K562 (cell line): ENCODE results near the gene VKORC1. TPM values are rescaled to one million over a fixed set of nuclear protein-coding genes. Genes with fewer than 3 reads are reported as not detected.
A peak's percentile ranks its signal among the peaks of the same experiment; 100 is the strongest.

Experiments
- CBX1 ChIP-seq: sonication (generic); IDR thresholded peaks from 2 replicates; pipeline ENCODE4 v1.6.1; 2016; ENCODE audit warnings: antibody characterized with exemption, low read depth, mild to moderate bottlenecking
- CREB3L1 ChIP-seq: fragments of 450-650 bp; IDR thresholded peaks from 2 replicates; pipeline ENCODE4 v1.6.1; 2014; ENCODE audit warnings: low read depth, mild to moderate bottlenecking, moderate library complexity, borderline replicate concordance
- FOXJ3 ChIP-seq: sonication (generic); formaldehyde crosslinking; IDR thresholded peaks from 2 replicates; pipeline ENCODE4 v1.4.0; 2020; ENCODE audit warnings: mild to moderate bottlenecking, missing genetic modification reagents
- HDAC2 ChIP-seq: fragments of 450-650 bp; IDR thresholded peaks from 2 replicates; pipeline ENCODE4 v1.6.1; 2016; ENCODE audit warnings: mild to moderate bottlenecking
- HMG20A ChIP-seq: fragments of 450-650 bp; formaldehyde crosslinking; conservative IDR thresholded peaks from 2 replicates; pipeline ENCODE4 v1.4.0; 2020; ENCODE audit warnings: mild to moderate bottlenecking, mixed read lengths
- ID3 ChIP-seq, 2 experiments: fragments of 250-450 bp in 1 of 2; fragments of 450-650 bp in 1 of 2; sonication (Bioruptor Pico) in 1 of 2; IDR thresholded peaks; 2 replicates each; pipeline versions ENCODE4 v1.6.1 to v1.8.0; 2016 to 2021; ENCODE audit warnings: mild to moderate bottlenecking in 2 of 2, moderate library complexity in 2 of 2, missing compliant biosample characterization in 1 of 2, missing genetic modification characterization in 1 of 2
- PBX2 ChIP-seq, 2 experiments: IDR thresholded peaks in 1 of 2; conservative IDR thresholded peaks in 1 of 2; 2 replicates each; pipeline ENCODE4 v1.6.1; 2016; ENCODE audit warnings: low read depth in 2 of 2, mild to moderate bottlenecking in 1 of 2, missing compliant biosample characterization in 1 of 2, missing genetic modification characterization in 1 of 2, moderate library complexity in 1 of 2
- SAFB2 ChIP-seq: fragments of 200-400 bp; formaldehyde crosslinking; IDR thresholded peaks from 2 replicates; pipeline ENCODE4 v1.6.1; 2018; ENCODE audit warnings: borderline replicate concordance, low read length, low read depth, moderate library complexity; ENCODE audit not compliant: severe bottlenecking
- SP1 ChIP-seq: sonication (generic); formaldehyde crosslinking; IDR thresholded peaks from 2 replicates; pipeline ENCODE4 v1.8.1; 2022; ENCODE audit warnings: mild to moderate bottlenecking, missing genetic modification reagents
- STAT5B ChIP-seq: fragments of 250-450 bp; sonication (Bioruptor Pico); IDR thresholded peaks from 2 replicates; pipeline ENCODE4 v1.8.0; 2021; ENCODE audit warnings: mild to moderate bottlenecking, inconsistent platforms
- XRCC3 ChIP-seq: fragments of 450-650 bp; IDR thresholded peaks from 2 replicates; pipeline ENCODE4 v1.6.1; 2017; ENCODE audit warnings: mild to moderate bottlenecking, moderate library complexity
- ZNF280A ChIP-seq: fragments of 450-650 bp; IDR thresholded peaks from 2 replicates; pipeline ENCODE4 v1.6.1; 2018; ENCODE audit warnings: mild to moderate bottlenecking, low read depth; ENCODE audit not compliant: partially characterized antibody
- ZNF324 ChIP-seq: fragments of 250-450 bp; sonication (Bioruptor Pico); IDR thresholded peaks from 2 replicates; pipeline ENCODE4 v1.4.0; 2020; ENCODE audit warnings: mild to moderate bottlenecking
- ZNF699 ChIP-seq: fragments of 250-450 bp; sonication (Bioruptor Pico); IDR thresholded peaks from 2 replicates; pipeline ENCODE4 v1.8.0; 2021; ENCODE audit warnings: mild to moderate bottlenecking, moderate library complexity; ENCODE audit not compliant: insufficient replicate concordance
- polyA plus RNA-seq, 8 experiments: library from polyadenylated mRNA; depleted of rRNA in 4 of 8; stranded (reverse) in 5 of 8; unstranded in 3 of 8; fragments of >200 nt; fragmentation: Nextera tagmentation in 2 of 8; fragmentation: Illumina TruSeq in 1 of 8; extraction: Ambion mirVana in 2 of 8; extraction: Trizol in 1 of 8; gene quantifications; 2 replicates each; pipeline versions ENCODE4 v1.2.1 to v1.2.3, GENCODE V29; 2011 to 2014; ENCODE audit warnings: inconsistent platforms in 1 of 8, missing spikeins in 1 of 8
- total RNA-seq, 7 experiments: library from RNA; depleted of rRNA in 6 of 7; stranded (reverse); fragments of >200 nt in 6 of 7; fragmentation: Illumina TruSeq in 2 of 7; extraction: Trizol in 2 of 7; gene quantifications; 2 replicates each; pipeline versions ENCODE4 v1.2.1 to v1.2.3, GENCODE V29; 2011 to 2021; ENCODE audit warnings: low replicate concordance in 1 of 7
- TF ChIP-seq, protein P1 (sequence below), 2 experiments: fragments of 450-650 bp in 1 of 2; sonication (generic) in 1 of 2; formaldehyde crosslinking in 1 of 2; IDR thresholded peaks in 1 of 2; conservative IDR thresholded peaks in 1 of 2; 2 replicates each; pipeline versions ENCODE4 v1.6.1 to v1.8.1; 2016 to 2023; ENCODE audit warnings: mild to moderate bottlenecking in 2 of 2, moderate library complexity in 2 of 2, inconsistent platforms in 1 of 2, missing genetic modification reagents in 1 of 2
- TF ChIP-seq, protein P2 (sequence below): sonication (generic); formaldehyde crosslinking; IDR thresholded peaks from 2 replicates; pipeline ENCODE4 v1.8.0; 2022; ENCODE audit warnings: mild to moderate bottlenecking, low read depth, missing genetic modification reagents

Gene VKORC1
- total and polyA plus RNA-seq, 9 of the 15 experiments (the other 6 are each of a cell fraction or from before 2014, with no cell fraction given) = 30.0 to 119 (median 62.1) TPM

- TF ChIP-seq, protein P1, sequence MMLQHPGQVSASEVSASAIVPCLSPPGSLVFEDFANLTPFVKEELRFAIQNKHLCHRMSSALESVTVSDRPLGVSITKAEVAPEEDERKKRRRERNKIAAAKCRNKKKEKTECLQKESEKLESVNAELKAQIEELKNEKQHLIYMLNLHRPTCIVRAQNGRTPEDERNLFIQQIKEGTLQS (IDR thresholded peaks at IDR 0.05) = no peak
- TF ChIP-seq, protein P1 (CRISPR knock-in tag; conservative IDR thresholded peaks at IDR 0.05) = no peak
- TF ChIP-seq, protein P2, sequence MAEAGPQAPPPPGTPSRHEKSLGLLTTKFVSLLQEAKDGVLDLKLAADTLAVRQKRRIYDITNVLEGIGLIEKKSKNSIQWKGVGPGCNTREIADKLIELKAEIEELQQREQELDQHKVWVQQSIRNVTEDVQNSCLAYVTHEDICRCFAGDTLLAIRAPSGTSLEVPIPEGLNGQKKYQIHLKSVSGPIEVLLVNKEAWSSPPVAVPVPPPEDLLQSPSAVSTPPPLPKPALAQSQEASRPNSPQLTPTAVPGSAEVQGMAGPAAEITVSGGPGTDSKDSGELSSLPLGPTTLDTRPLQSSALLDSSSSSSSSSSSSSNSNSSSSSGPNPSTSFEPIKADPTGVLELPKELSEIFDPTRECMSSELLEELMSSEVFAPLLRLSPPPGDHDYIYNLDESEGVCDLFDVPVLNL (CRISPR knock-in tag) = no peak
- TF ChIP-seq SAFB2 (no peak), HMG20A (CRISPR knock-in tag) (no peak), CREB3L1 (peak; percentile 89), ZNF324 (CRISPR knock-in tag) (no peak), SP1 (CRISPR knock-in tag) (0 out of 2 replicates have a peak, but pooled peaks have one; percentile 28), ID3 (CRISPR knock-in tag; IDR thresholded peaks at IDR 0.05) (no peak), ID3 (tag; IDR thresholded peaks at IDR 0.05) (peak; percentile 89), CBX1 (no peak; the same call in 1 of the 2 replicates), ZNF280A (no peak), HDAC2 (no peak; the same call in 1 of the 2 replicates), PBX2 (CRISPR knock-in tag; IDR thresholded peaks at IDR 0.05; ENCODE audit: low read depth) (no peak), PBX2 (tag; conservative IDR thresholded peaks at IDR 0.05; ENCODE audit: low read depth) (no peak), XRCC3 (no peak), STAT5B (no peak), FOXJ3 (no peak), ZNF699 (no peak)
These were observed 21.2 kb downstream of the VKORC1 start (continued) for GRCh38 chr16:31073142-31073969.
